HepG2 (cell line): Measurements from ENCODE around the gene MYO1G. TPM values are rescaled to one million over a fixed set of nuclear protein-coding genes. Genes with fewer than 3 reads are reported as not detected.

Source experiments
- ATAC-seq: fragments of 200-7000 bp; cut with Tn5 transposase; 3 replicates; pipeline ENCODE4 v1.9.1; 2020; ENCODE audit warnings: mild to moderate bottlenecking, moderate library complexity
- BruUV-seq: library from RNA; stranded (reverse); fragments of 400-500 nt; replicated peaks from 2 replicates; lab custom pipeline; 2021; lab: Mats Ljungman, UMichigan
- CTCF ChIA-PET: fragments of 300-600 bp; formaldehyde crosslinking; extraction: SDS; loops from one replicate; lab custom pipeline; 2021; ENCODE audit warnings: low total read pairs, inconsistent platforms, low intra/inter-chr PET ratio; lab: Yijun Ruan, JAX
- POLR2A ChIA-PET: fragments of 350-600 bp; sonication (Branson Sonifier 250); formaldehyde crosslinking; loops from one replicate; lab custom pipeline; 2020; ENCODE audit warnings: antibody characterized with exemption, inconsistent platforms; lab: Yijun Ruan, JAX
- DNase-seq: peaks from one replicate; pipeline ENCODE4 v3.0.0-alpha.2; 2015; ENCODE audit warnings: low spot score
- FAIRE-seq: peaks from 3 replicates; lab custom pipeline; 2011; peaks lifted over from hg19 to GRCh38; lab: Jason Lieb, UNC
- H2AFZ ChIP-seq: one replicate; pipeline ENCODE4 v1.6.1; 2011; ENCODE audit warnings: low read length, inconsistent platforms
- H3K27ac ChIP-seq: fragments of 300-600 bp; 3 replicates; pipeline ENCODE4 v1.8.0; 2011; ENCODE audit warnings: mixed run types, mild to moderate bottlenecking, mixed read lengths, low read length, inconsistent platforms; ENCODE audit not compliant: insufficient read depth; ENCODE audit errors: extremely low read length
- H3K27me3 ChIP-seq, 2 experiments: fragments of 200-600 bp in 1 of 2; 2 replicates in 1 of 2; 3 replicates in 1 of 2; pipeline versions ENCODE4 v1.6.0 to v1.8.0; 2011; ENCODE audit warnings: low read length in 2 of 2, mild to moderate bottlenecking in 2 of 2, moderate library complexity in 2 of 2, inconsistent platforms in 1 of 2; ENCODE audit not compliant: insufficient read depth in 2 of 2, control insufficient read depth in 1 of 2
- H3K36me3 ChIP-seq, 2 experiments: fragments of 200-600 bp in 1 of 2; replicated peaks in 1 of 2; 2 replicates in 1 of 2; 3 replicates in 1 of 2; pipeline versions ENCODE4 v1.5.1 to v1.8.0; 2011; ENCODE audit warnings: low read length in 2 of 2, inconsistent platforms in 1 of 2; ENCODE audit not compliant: insufficient read depth in 2 of 2, control insufficient read depth in 1 of 2
- H3K4me1 ChIP-seq: 2 replicates; pipeline ENCODE4 v1.5.1; 2012; ENCODE audit warnings: low read length, inconsistent platforms; ENCODE audit not compliant: insufficient read depth
- H3K4me2 ChIP-seq: 2 replicates; pipeline ENCODE4 v1.6.0; 2011; ENCODE audit warnings: low read depth, low read length, inconsistent platforms
- H3K4me3 ChIP-seq, 3 experiments: fragments of 200-600 bp in 1 of 3; sonication (generic), shearing (Covaris generic) in 1 of 3; replicated peaks in 1 of 3; 2 replicates each; pipeline ENCODE4 v1.5.1; 2011 to 2016; ENCODE audit warnings: low read length in 3 of 3, inconsistent platforms in 2 of 3, low read depth in 2 of 3, mild to moderate bottlenecking in 2 of 3, control low read depth in 1 of 3, mixed read lengths in 1 of 3; ENCODE audit not compliant: insufficient read depth in 1 of 3
- H3K79me2 ChIP-seq: one replicate; pipeline ENCODE4 v1.6.1; 2011; ENCODE audit warnings: low read length, inconsistent platforms; ENCODE audit not compliant: insufficient read depth
- H3K9ac ChIP-seq: 2 replicates; pipeline ENCODE4 v1.6.0; 2011; ENCODE audit warnings: mild to moderate bottlenecking, low read depth, low read length, inconsistent platforms; ENCODE audit not compliant: insufficient read depth
- H3K9me3 ChIP-seq: 2 replicates; pipeline ENCODE4 v1.5.1; 2012; ENCODE audit warnings: mild to moderate bottlenecking, low read length
- H4K20me1 ChIP-seq: 2 replicates; pipeline ENCODE4 v1.6.0; 2011; ENCODE audit warnings: inconsistent platforms, mild to moderate bottlenecking, low read length, moderate library complexity; ENCODE audit not compliant: insufficient read depth
- CREBL2 ChIP-seq: sonication (generic); formaldehyde crosslinking; IDR thresholded peaks from 2 replicates; pipeline ENCODE4 v1.8.1; 2023; ENCODE audit warnings: missing genetic modification reagents, mild to moderate bottlenecking, borderline replicate concordance
- CTCF ChIP-seq: sonication (generic); formaldehyde crosslinking; IDR thresholded peaks from 2 replicates; pipeline ENCODE4 v1.5.0; 2020; ENCODE audit warnings: mild to moderate bottlenecking, missing genetic modification reagents, moderate library complexity
- HMG20A ChIP-seq: IDR thresholded peaks from 2 replicates; pipeline ENCODE4 v1.6.1; 2016; ENCODE audit warnings: borderline replicate concordance
- KLF16 ChIP-seq, 2 experiments: sonication (generic) in 1 of 2; formaldehyde crosslinking in 1 of 2; IDR thresholded peaks; 2 replicates each; pipeline versions ENCODE4 v1.6.1 to v1.8.0; 2016 to 2023; ENCODE audit warnings: missing genetic modification reagents in 2 of 2, missing compliant biosample characterization in 1 of 2
- LCORL ChIP-seq, 2 experiments: fragments of 450-650 bp in 1 of 2; sonication (generic) in 1 of 2; formaldehyde crosslinking in 1 of 2; IDR thresholded peaks; 2 replicates each; pipeline versions ENCODE4 v1.5.0 to v1.6.1; 2017 to 2020; ENCODE audit warnings: antibody characterized with exemption in 1 of 2, missing genetic modification reagents in 1 of 2
- MAF1 ChIP-seq: sonication (generic); formaldehyde crosslinking; IDR thresholded peaks from 2 replicates; pipeline ENCODE4 v1.5.0; 2020; ENCODE audit warnings: missing genetic modification reagents, borderline replicate concordance
- MATR3 ChIP-seq: sonication (generic); formaldehyde crosslinking; IDR thresholded peaks from 2 replicates; pipeline ENCODE4 v1.4.0; 2020; ENCODE audit warnings: missing genetic modification reagents
- MEIS2 ChIP-seq: sonication (generic); formaldehyde crosslinking; IDR thresholded peaks from 2 replicates; pipeline ENCODE4 v1.9.0; 2021; ENCODE audit warnings: mild to moderate bottlenecking, missing genetic modification reagents
- MYC ChIP-seq: sonication (generic); formaldehyde crosslinking; IDR thresholded peaks from 2 replicates; pipeline ENCODE4 v1.9.0; 2021; ENCODE audit warnings: missing genetic modification reagents, borderline replicate concordance
- NKX3-1 ChIP-seq: sonication (generic); formaldehyde crosslinking; IDR thresholded peaks from 2 replicates; pipeline ENCODE4 v1.5.0; 2020; ENCODE audit warnings: missing genetic modification reagents
- NR2C2 ChIP-seq: sonication (generic); formaldehyde crosslinking; IDR thresholded peaks from 2 replicates; pipeline ENCODE4 v1.4.0; 2020; ENCODE audit warnings: missing genetic modification reagents, mild to moderate bottlenecking, moderate library complexity, borderline replicate concordance
- PPARG ChIP-seq: conservative IDR thresholded peaks from 2 replicates; pipeline ENCODE4 v1.6.1; 2016; ENCODE audit warnings: missing biosample characterization, missing genetic modification reagents
- PREB ChIP-seq: sonication (generic); formaldehyde crosslinking; IDR thresholded peaks from 2 replicates; pipeline ENCODE4 v1.4.0; 2020; ENCODE audit warnings: missing genetic modification reagents
- RNF219 ChIP-seq: sonication (generic); formaldehyde crosslinking; IDR thresholded peaks from 2 replicates; pipeline ENCODE4 v1.5.0; 2020; ENCODE audit warnings: mild to moderate bottlenecking, missing genetic modification reagents
- ZBTB21 ChIP-seq: sonication (generic); formaldehyde crosslinking; IDR thresholded peaks from 2 replicates; pipeline ENCODE4 v1.4.0; 2020; ENCODE audit warnings: missing genetic modification reagents
- ZNF296 ChIP-seq: sonication (generic); formaldehyde crosslinking; conservative IDR thresholded peaks from 2 replicates; pipeline ENCODE4 v1.5.0; 2020; ENCODE audit warnings: mild to moderate bottlenecking, missing genetic modification reagents
- ZNF354B ChIP-seq: sonication (generic); formaldehyde crosslinking; IDR thresholded peaks from 2 replicates; pipeline ENCODE4 v1.8.0; 2022; ENCODE audit warnings: mild to moderate bottlenecking, missing genetic modification reagents
- ZNF557 ChIP-seq: sonication (generic); formaldehyde crosslinking; IDR thresholded peaks from 2 replicates; pipeline ENCODE4 v1.4.0; 2020; ENCODE audit warnings: missing genetic modification reagents
- WGBS: methylation state at CpG from one replicate; pipeline ENCODE4 v1.1.6; 2017; ENCODE audit warnings: low lambda C conversion rate; 5-methylcytosine and 5-hydroxymethylcytosine counted together
- in situ Hi-C: cut with HindIII; loops from 2 replicates; pipeline ENCODE4 v1.10.0; 2017; ENCODE audit warnings: low pct_unique_long_range_greater_than_20kb; ENCODE audit not compliant: extremely low pct_ligation_motif_present
- intact Hi-C: fragments of 100-400 bp; cut with micrococcal nuclease; formaldehyde crosslinking; loops from one replicate; pipeline ENCODE4 v1.10.0; 2022; ENCODE audit not compliant: unreplicated experiment
- polyA plus RNA-seq, 8 experiments: library from polyadenylated mRNA; depleted of rRNA in 3 of 8; stranded (reverse) in 7 of 8; unstranded in 1 of 8; fragments of >200 nt; fragmentation: Illumina TruSeq in 4 of 8; extraction: Trizol in 4 of 8; gene quantifications; 2 replicates each; pipeline versions ENCODE4 v1.2.1 to v1.2.3, GENCODE V29; 2011 to 2016; ENCODE audit warnings: low read depth in 4 of 8, missing spikeins in 1 of 8, mixed read lengths in 1 of 8; ENCODE audit not compliant: insufficient read depth in 1 of 8
- total RNA-seq, 5 experiments: library from RNA; depleted of rRNA; stranded (reverse); fragments of >200 nt; fragmentation: Illumina TruSeq; extraction: Trizol; gene quantifications; 2 replicates each; pipeline ENCODE4 v1.2.3, GENCODE V29; 2016; ENCODE audit warnings: low read depth in 1 of 5

The MYO1G gene
- total and polyA plus RNA-seq, 2 of the 13 experiments (the other 11 are each of a cell fraction or from before 2014, with no cell fraction given): 0.29 to 1.1 TPM

DNA sequence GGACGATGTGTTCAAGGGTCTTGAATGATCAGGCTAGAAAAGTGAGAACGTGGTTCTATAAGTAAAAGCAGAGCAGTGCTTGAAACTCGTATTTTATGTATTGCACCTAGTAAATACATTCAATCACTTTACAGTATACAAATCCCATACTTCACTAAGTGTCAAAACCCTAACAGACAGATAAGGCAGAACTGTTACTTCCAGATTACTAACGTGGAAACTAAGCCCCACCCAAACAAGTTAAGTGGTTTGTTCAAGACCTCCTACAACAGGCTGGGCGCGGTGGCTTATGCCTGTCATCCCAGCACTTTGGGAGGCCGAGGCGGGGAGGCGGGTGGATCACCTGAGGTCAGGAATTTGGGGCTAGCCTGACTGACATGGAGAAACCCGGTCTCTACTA is 9.2 kb upstream of the MYO1G start (continued):
- TF ChIP-seq RNF219: no peak
- TF ChIP-seq MATR3: no peak
- no peak for TF ChIP-seq PPARG (CRISPR knock-in tag)
- TF ChIP-seq NKX3-1 (CRISPR knock-in tag): no peak
- TF ChIP-seq LCORL (IDR thresholded peaks at IDR 0.05): no peak
- TF ChIP-seq LCORL (CRISPR knock-in tag; IDR thresholded peaks at IDR 0.05): no peak
- TF ChIP-seq ZNF296: no peak
- TF ChIP-seq, all 625 proteins: peak for 0

GRCh38 chr7:44987457-44987856 is 8.6 kb upstream of the MYO1G start:
- CTCF ChIA-PET: no interaction called here
- DNase-seq (no peak), ATAC-seq (no peak), FAIRE-seq (no peak)
- Histone ChIP-seq H4K20me1 (no peaks in the 10 kb centered on the region), H3K9ac (no peak overlapping the region), H3K27me3 (no peaks in the 10 kb centered on the region), H3K4me1 (peaks cover 32% of the 10 kb centered on the region), H3K4me2 (no peak overlapping the region), H3K9me3 (no peaks in the 10 kb centered on the region), H3K27ac (no peak overlapping the region), H3K79me2 (no peaks in the 10 kb centered on the region), H2AFZ (no peak overlapping the region), H3K4me3 (no peak overlapping the region), H3K36me3 (no peaks in the 10 kb centered on the region)
- intact Hi-C loops (no loop called here), in situ Hi-C loops (no loop called here)
- POLR2A ChIA-PET: no interaction called here
- no TSS peak for BruUV-seq
- TF ChIP-seq HMG20A (CRISPR knock-in tag) (no peak), ZNF557 (CRISPR knock-in tag) (no peak), ZNF354B (CRISPR knock-in tag) (no peak), PREB (CRISPR knock-in tag) (no peak), MYC (CRISPR knock-in tag) (no peak), CTCF (CRISPR knock-in tag) (no peak), CREBL2 (CRISPR knock-in tag) (no peak), ZBTB21 (no peak), MAF1 (no peak), NR2C2 (no peak), MEIS2 (CRISPR knock-in tag) (no peak), KLF16 (CRISPR knock-in tag; IDR thresholded peaks at IDR 0.05) (no peak)
- 72% methylated on average over 7 of the region's 7 CpGs for WGBS
